IPS-18c (cell line): ENCODE measurements around the gene PAEP.

ENCODE experiments used
- H3K4me3 ChIP-seq: 2 replicates; pipeline ENCODE4 v1.7.0; 2013; ENCODE audit warnings: low read depth, mild to moderate bottlenecking, low read length, moderate library complexity; ENCODE audit not compliant: insufficient read depth
- H3K9me3 ChIP-seq: one replicate; pipeline ENCODE4 v1.6.1; 2013; ENCODE audit warnings: mild to moderate bottlenecking, low read length, moderate library complexity; ENCODE audit not compliant: control insufficient read depth, insufficient read depth

The PAEP gene

GRCh38 chr9:135563039-135563476, 1.5 kb downstream of the PAEP start:
- H3K9me3 ChIP-seq = peaks cover 2% of the 10 kb centered on the region
- no peak overlapping the region for H3K4me3 ChIP-seq

- Histone ChIP-seq H3K9me3 (peaks cover 2% of the 10 kb centered on the region), H3K4me3 (no peak overlapping the region)
These were observed 2.3 kb downstream of the PAEP start for GRCh38 chr9:135563858-135564257.

- Histone ChIP-seq H3K9me3 (peaks cover 2% of the 10 kb centered on the region), H3K4me3 (no peak overlapping the region)
These were observed 3.6 kb downstream of the PAEP start for GRCh38 chr9:135565141-135565628.

- peaks cover 2% of the 10 kb centered on the region for H3K9me3 ChIP-seq
- H3K4me3 ChIP-seq = no peak overlapping the region
These were observed 4.1 kb downstream of the PAEP start for GRCh38 chr9:135565636-135566035.

- H3K9me3 ChIP-seq = peaks cover 2% of the 10 kb centered on the region
- no peak overlapping the region for H3K4me3 ChIP-seq
These were observed 5.0 kb downstream of the PAEP start for GRCh38 chr9:135566552-135566951.

GRCh38 chr9:135567311-135567710, 5.8 kb downstream of the PAEP start:
- Histone ChIP-seq H3K4me3 (no peak overlapping the region), H3K9me3 (no peaks in the 10 kb centered on the region)

GRCh38 chr9:135568026-135568425, 6.5 kb downstream of the PAEP start:
- Histone ChIP-seq H3K4me3 (no peak overlapping the region), H3K9me3 (no peaks in the 10 kb centered on the region)

- Histone ChIP-seq H3K4me3 (no peak overlapping the region), H3K9me3 (no peaks in the 10 kb centered on the region)
These were observed 8.9 kb downstream of the PAEP start for GRCh38 chr9:135570456-135570855.

- no peaks in the 10 kb centered on the region for H3K9me3 ChIP-seq
These were observed 10.7 kb downstream of the PAEP start for GRCh38 chr9:135572233-135572632.

GRCh38 chr9:135573124-135573523, 11.6 kb downstream of the PAEP start:
- no peaks in the 10 kb centered on the region for H3K9me3 ChIP-seq
- no peak overlapping the region for H3K4me3 ChIP-seq

More at GRCh38 chr9:135572233-135572632, 10.7 kb downstream of the PAEP start:
- no peak overlapping the region for H3K4me3 ChIP-seq

- Histone ChIP-seq H3K9me3 (no peaks in the 10 kb centered on the region), H3K4me3 (no peak overlapping the region)
These were observed 12.8 kb downstream of the PAEP start for GRCh38 chr9:135574331-135574730.

- no peak overlapping the region for H3K4me3 ChIP-seq
- no peaks in the 10 kb centered on the region for H3K9me3 ChIP-seq
These were observed 13.4 kb downstream of the PAEP start for GRCh38 chr9:135574943-135575342.

- H3K9me3 ChIP-seq = no peaks in the 10 kb centered on the region
- no peak overlapping the region for H3K4me3 ChIP-seq
These were observed 14.6 kb downstream of the PAEP start for GRCh38 chr9:135575995-135576631.

GRCh38 chr9:135577256-135577655, 15.7 kb downstream of the PAEP start:
- Histone ChIP-seq H3K9me3 (no peaks in the 10 kb centered on the region), H3K4me3 (no peak overlapping the region)

- Histone ChIP-seq H3K9me3 (no peaks in the 10 kb centered on the region), H3K4me3 (no peak overlapping the region)
These were observed 17.8 kb downstream of the PAEP start for GRCh38 chr9:135579356-135579755.

- H3K9me3 ChIP-seq = no peaks in the 10 kb centered on the region
- no peak overlapping the region for H3K4me3 ChIP-seq
These were observed 18.5 kb downstream of the PAEP start for GRCh38 chr9:135579889-135580660.

GRCh38 chr9:135580664-135581380, 19.3 kb downstream of the PAEP start:
- Histone ChIP-seq H3K4me3 (no peak overlapping the region), H3K9me3 (no peaks in the 10 kb centered on the region)
